Coronary artery (tissue), 2 donors: ENCODE data around the gene RANBP3.

Experiments
- DNase-seq: peaks from one replicate; pipeline ENCODE4 v3.0.0-alpha.2; 2017; ENCODE audit warnings: low spot score
- H3K27ac ChIP-seq, 2 donors: fragments of 200-600 bp; sonication (generic); one replicate each; pipeline ENCODE4 v1.5.1; 2016 to 2019
- H3K4me3 ChIP-seq: fragments of 200-600 bp; sonication (generic); 2 replicates; pipeline ENCODE4 v1.5.1; 2016; ENCODE audit warnings: mild to moderate bottlenecking, moderate library complexity
- CTCF ChIP-seq: fragments of 200-600 bp; sonication (generic); IDR thresholded peaks from one replicate; pipeline ENCODE4 v1.5.1; 2019; ENCODE audit warnings: antibody characterized with exemption

Gene RANBP3

GRCh38 chr19:5997371-5997770, 19.4 kb upstream of the RANBP3 start:
- no peak for DNase-seq
- TF ChIP-seq CTCF = no peak
- H3K4me3 ChIP-seq = no peak overlapping the region
- no peak overlapping the region for H3K27ac ChIP-seq

GRCh38 chr19:5996623-5997320, 18.8 kb upstream of the RANBP3 start:
- H3K27ac ChIP-seq = no peak overlapping the region
- TF ChIP-seq CTCF = no peak
- no peak for DNase-seq
- H3K4me3 ChIP-seq = no peak overlapping the region

- no peak overlapping the region for H3K27ac ChIP-seq
- no peak overlapping the region for H3K4me3 ChIP-seq
- TF ChIP-seq CTCF = no peak
- no peak for DNase-seq
Observed at GRCh38 chr19:5996102-5996501, 18.2 kb upstream of the RANBP3 start.

- H3K27ac ChIP-seq = no peak overlapping the region
Observed at GRCh38 chr19:5995606-5996005, 17.7 kb upstream of the RANBP3 start.

GRCh38 chr19:5994405-5995165, 16.6 kb upstream of the RANBP3 start:
- Histone ChIP-seq H3K4me3 (no peak overlapping the region), H3K27ac (no peak overlapping the region)
- DNase-seq = no peak
- TF ChIP-seq CTCF = no peak

More at GRCh38 chr19:5995606-5996005, 17.7 kb upstream of the RANBP3 start:
- DNase-seq = no peak
- no peak overlapping the region for H3K4me3 ChIP-seq
- TF ChIP-seq CTCF = no peak

- TF ChIP-seq CTCF = no peak
- Histone ChIP-seq H3K27ac (peak overlapping the region in 1 of 2 donors; percentile 12), H3K4me3 (no peak overlapping the region)
- DNase-seq = no peak
Observed at GRCh38 chr19:5993648-5994358, 15.9 kb upstream of the RANBP3 start.
